ENCODE results near the gene SOS1.
"Not testable (repeated sequence)": the region's sequence is repeated elsewhere in the genome, so short reads cannot be mapped to it uniquely, and the experiment has no call there.

The SOS1 gene

GRCh38 chr2:38971377-38971776 is 149.5 kb downstream of the SOS1 start:
- no peak for DNase-seq (ENCODE audit: low read depth in 2 of 2)

GRCh38 chr2:38968021-38968420 is 152.8 kb downstream of the SOS1 start:
- no peak for DNase-seq (ENCODE audit: low read depth in 2 of 2)

- no peak for DNase-seq (ENCODE audit: low read depth in 2 of 2)
These were observed 154.2 kb downstream of the SOS1 start for GRCh38 chr2:38966678-38967077.

- DNase-seq (ENCODE audit: low read depth in 2 of 2) = no peak
These were observed 154.8 kb downstream of the SOS1 start for GRCh38 chr2:38966006-38966405.

- no peak for DNase-seq (ENCODE audit: low read depth in 2 of 2)
These were observed 160.1 kb downstream of the SOS1 start for GRCh38 chr2:38960609-38961320.

GRCh38 chr2:38959938-38960608 is 160.8 kb downstream of the SOS1 start:
- DNase-seq (ENCODE audit: low read depth in 2 of 2) = peak; percentile 24 to 55

- DNase-seq (ENCODE audit: low read depth in 2 of 2) = no peak
These were observed 161.4 kb downstream of the SOS1 start for GRCh38 chr2:38959466-38959865.

GRCh38 chr2:38957972-38958371 is 162.9 kb downstream of the SOS1 start:
- no peak for DNase-seq (ENCODE audit: low read depth in 2 of 2)

GRCh38 chr2:38951766-38952165 is 169.1 kb downstream of the SOS1 start:
- DNase-seq (ENCODE audit: low read depth in 2 of 2) = no peak

- DNase-seq (ENCODE audit: low read depth in 2 of 2) = no peak
These were observed 171.9 kb downstream of the SOS1 start for GRCh38 chr2:38948995-38949394.

- no peak for DNase-seq (ENCODE audit: low read depth in 2 of 2)
These were observed 172.4 kb downstream of the SOS1 start for GRCh38 chr2:38948387-38948882.

- DNase-seq (ENCODE audit: low read depth in 2 of 2) = peak; percentile 40 to 59
These were observed 173.3 kb downstream of the SOS1 start for GRCh38 chr2:38947241-38948239.

- DNase-seq (ENCODE audit: low read depth in 2 of 2) = no peak
These were observed 174.9 kb downstream of the SOS1 start for GRCh38 chr2:38945911-38946310.

GRCh38 chr2:38945372-38945771 is 175.5 kb downstream of the SOS1 start:
- no peak for DNase-seq (ENCODE audit: low read depth in 2 of 2)

- no peak for DNase-seq (ENCODE audit: low read depth in 2 of 2)
These were observed 177.1 kb downstream of the SOS1 start for GRCh38 chr2:38943784-38944183.

- DNase-seq (ENCODE audit: low read depth in 2 of 2) = no peak
These were observed 180.1 kb downstream of the SOS1 start for GRCh38 chr2:38940746-38941145.

- no peak for DNase-seq (ENCODE audit: low read depth in 2 of 2)
These were observed 183.3 kb downstream of the SOS1 start for GRCh38 chr2:38937548-38937947.

- not testable (repeated sequence) for DNase-seq (ENCODE audit: low read depth in 2 of 2)
These were observed 184.3 kb downstream of the SOS1 start for GRCh38 chr2:38936516-38936915.

GRCh38 chr2:38935568-38936172 is 185.2 kb downstream of the SOS1 start:
- no peak for DNase-seq (ENCODE audit: low read depth in 2 of 2)

- DNase-seq (ENCODE audit: low read depth in 2 of 2) = no peak
These were observed 186.1 kb downstream of the SOS1 start for GRCh38 chr2:38934742-38935141.

- DNase-seq (ENCODE audit: low read depth in 2 of 2) = no peak
These were observed 187.2 kb downstream of the SOS1 start for GRCh38 chr2:38933653-38934052.

- no peak for DNase-seq (ENCODE audit: low read depth in 2 of 2)
These were observed 188.3 kb downstream of the SOS1 start for GRCh38 chr2:38932586-38932985.

Measured in activated CD4-positive, alpha-beta T cell treated with anti-CD3 and anti-CD28 coated beads for 24 hours (primary cell).